ENCODE measurements around the gene CBLB. TPM values are rescaled to one million over a fixed set of nuclear protein-coding genes. Genes with fewer than 3 reads are reported as not detected.

The CBLB gene
- total RNA-seq, 1 donor from 2014 or later, result 17.6 TPM

- no peak for DNase-seq (ENCODE audit: extremely low read depth, low read depth, low spot score)
Observed at GRCh38 chr3:105649480-105649879, 219.3 kb downstream of the CBLB start.

GRCh38 chr3:105647047-105647446 is 221.8 kb downstream of the CBLB start:
- DNase-seq (ENCODE audit: extremely low read depth, low read depth, low spot score), result no peak

- DNase-seq (ENCODE audit: extremely low read depth, low read depth, low spot score), result no peak
Observed at GRCh38 chr3:105639131-105639530, 229.7 kb downstream of the CBLB start.

- no peak for DNase-seq (ENCODE audit: extremely low read depth, low read depth, low spot score)
Observed at GRCh38 chr3:105634708-105635107, 234.1 kb downstream of the CBLB start.

- DNase-seq (ENCODE audit: extremely low read depth, low read depth, low spot score), result no peak
Observed at GRCh38 chr3:105629718-105630117, 239.1 kb downstream of the CBLB start.

- DNase-seq (ENCODE audit: extremely low read depth, low read depth, low spot score), result no peak
Observed at GRCh38 chr3:105626739-105627138, 242.1 kb downstream of the CBLB start.

- DNase-seq (ENCODE audit: extremely low read depth, low read depth, low spot score), result no peak
Observed at GRCh38 chr3:105622169-105622568, 246.6 kb downstream of the CBLB start.

GRCh38 chr3:105620236-105620635 is 248.6 kb downstream of the CBLB start:
- DNase-seq (ENCODE audit: extremely low read depth, low read depth, low spot score), result no peak

GRCh38 chr3:105619651-105620050 is 249.2 kb downstream of the CBLB start:
- no peak for DNase-seq (ENCODE audit: extremely low read depth, low read depth, low spot score)

- DNase-seq (ENCODE audit: extremely low read depth, low read depth, low spot score), result no peak
Observed at GRCh38 chr3:105618556-105618955, 250.3 kb downstream of the CBLB start.

GRCh38 chr3:105616374-105617121 is 252.3 kb downstream of the CBLB start:
- DNase-seq (ENCODE audit: extremely low read depth, low read depth, low spot score), result no peak

- DNase-seq (ENCODE audit: extremely low read depth, low read depth, low spot score), result no peak
Observed at GRCh38 chr3:105615814-105616213, 253.0 kb downstream of the CBLB start.

- no peak for DNase-seq (ENCODE audit: extremely low read depth, low read depth, low spot score)
Observed at GRCh38 chr3:105614288-105615030, 254.4 kb downstream of the CBLB start.

GRCh38 chr3:105613120-105613519 is 255.7 kb downstream of the CBLB start:
- DNase-seq (ENCODE audit: extremely low read depth, low read depth, low spot score), result no peak

- no peak for DNase-seq (ENCODE audit: extremely low read depth, low read depth, low spot score)
Observed at GRCh38 chr3:105611304-105612192, 257.3 kb downstream of the CBLB start.

GRCh38 chr3:105610473-105610872 is 258.3 kb downstream of the CBLB start:
- DNase-seq (ENCODE audit: extremely low read depth, low read depth, low spot score), result no peak

GRCh38 chr3:105608623-105609022 is 260.2 kb downstream of the CBLB start:
- DNase-seq (ENCODE audit: extremely low read depth, low read depth, low spot score), result no peak

- DNase-seq (ENCODE audit: extremely low read depth, low read depth, low spot score), result no peak
Observed at GRCh38 chr3:105606016-105606415, 262.8 kb downstream of the CBLB start.

All from glomerular endothelial cell (primary cell).